Stimulated activated CD4-positive, alpha-beta T cell treated with anti-CD3 and anti-CD28 coated beads, TNF-alpha, amount 100 ng/mL, for 1 hour (primary cell): ENCODE measurements around the gene SMIM10.
"Not testable (repeated sequence)": the region's sequence is repeated elsewhere in the genome, so short reads cannot be mapped to it uniquely, and the experiment has no call there.

ENCODE experiments used
- DNase-seq, 3 donors: peaks; one replicate each; pipeline ENCODE4 v3.0.0-alpha.2; 2020; ENCODE audit warnings: low read depth in 3 of 3, low spot score in 1 of 3

The SMIM10 gene

GRCh38 chrX:134990801-134991481, at the start of gene SMIM10:
Gene SMIM10 (plus strand): TSS chrX:134990991. CDS start chrX:134991096, 105 bp downstream.
- DNase-seq: peak in 1 of 3 donors; percentile 4

GRCh38 chrX:134946364-134946763, 44.4 kb upstream of the SMIM10 start:
- DNase-seq: not testable (repeated sequence)

- no peak for DNase-seq
These were observed 42.2 kb upstream of the SMIM10 start for GRCh38 chrX:134948333-134949241.

- DNase-seq: no peak
These were observed 41.5 kb upstream of the SMIM10 start for GRCh38 chrX:134949271-134949670.

- no peak for DNase-seq
These were observed 33.0 kb upstream of the SMIM10 start for GRCh38 chrX:134957836-134958235.

GRCh38 chrX:134960366-134960765, 30.4 kb upstream of the SMIM10 start:
- DNase-seq: not testable (repeated sequence)

GRCh38 chrX:134963041-134963440, 27.8 kb upstream of the SMIM10 start:
- DNase-seq: no peak

- no peak for DNase-seq
These were observed 21.1 kb upstream of the SMIM10 start for GRCh38 chrX:134969726-134970125.

GRCh38 chrX:134971926-134972325, 18.9 kb upstream of the SMIM10 start:
- DNase-seq: no peak

GRCh38 chrX:134975516-134975915, 15.3 kb upstream of the SMIM10 start:
- DNase-seq: no peak

GRCh38 chrX:134981910-134982309, 8.9 kb upstream of the SMIM10 start:
- DNase-seq: no peak

GRCh38 chrX:134982748-134983147, 8.0 kb upstream of the SMIM10 start:
- DNase-seq: no peak

GRCh38 chrX:134985479-134985878, 5.3 kb upstream of the SMIM10 start:
- no peak for DNase-seq

GRCh38 chrX:134990475-134990800, 353 bp upstream of the SMIM10 start:
- DNase-seq: no peak

- DNase-seq: no peak
These were observed 6.9 kb downstream of the SMIM10 start for GRCh38 chrX:134997646-134998045.

GRCh38 chrX:134998246-134998645, 7.5 kb downstream of the SMIM10 start:
- DNase-seq: no peak

GRCh38 chrX:134999469-134999868, 8.7 kb downstream of the SMIM10 start:
- DNase-seq: no peak

GRCh38 chrX:135000516-135000915, 9.7 kb downstream of the SMIM10 start:
- DNase-seq: no peak

- DNase-seq: peak; percentile 58 to 77 (median 75)
These were observed 13.3 kb downstream of the SMIM10 start for GRCh38 chrX:135003876-135004623.

GRCh38 chrX:135006187-135006586, 15.4 kb downstream of the SMIM10 start:
- no peak for DNase-seq

GRCh38 chrX:135009057-135009610, 18.3 kb downstream of the SMIM10 start:
- no peak for DNase-seq
